ENCODE results near the gene BICDL2. TPM values are rescaled to one million over a fixed set of nuclear protein-coding genes. Genes with fewer than 3 reads are reported as not detected.

BICDL2 gene
- total and polyA plus RNA-seq, 2 of the 8 experiments (the other 6 are each of a cell fraction or from before 2014, with no cell fraction given): 7.3 to 15.9 TPM

- TF ChIP-seq USF2 (IDR thresholded peaks at IDR 0.05; ENCODE audit: low read length): peak; percentile 58
- peak; percentile 28; the same call in 1 of the 2 replicates for TF ChIP-seq TAF1 (IDR thresholded peaks at IDR 0.05; ENCODE audit: low read depth, low read length)
- TF ChIP-seq NRF1 (IDR thresholded peaks at IDR 0.05; ENCODE audit: low read depth, low read length): no peak
- TF ChIP-seq YY1 (IDR thresholded peaks at IDR 0.05; ENCODE audit: low read depth, low read length): peak; percentile 44; the same call in 1 of the 2 replicates
Measured at GRCh38 chr16:3004781-3005284, 31.9 kb downstream of the BICDL2 start (continued).

All from H1 (cell line).